Colonic mucosa (tissue), 4 donors: ENCODE data around the gene INSIG1. TPM values are rescaled to one million over a fixed set of nuclear protein-coding genes. Genes with fewer than 3 reads are reported as not detected.

ENCODE experiments used
- DNase-seq: peaks from one replicate; pipeline ENCODE4 v3.0.0-alpha.2; 2020
- H3K27ac ChIP-seq: fragments of 200-600 bp; one replicate; pipeline ENCODE4 v1.8.0; 2021
- H3K27me3 ChIP-seq: fragments of 200-600 bp; one replicate; pipeline ENCODE4 v1.8.0; 2021
- H3K36me3 ChIP-seq: fragments of 200-600 bp; one replicate; pipeline ENCODE4 v1.8.0; 2021
- H3K4me1 ChIP-seq: fragments of 200-600 bp; one replicate; pipeline ENCODE4 v1.8.0; 2021; ENCODE audit warnings: mild to moderate bottlenecking
- H3K4me3 ChIP-seq: fragments of 200-600 bp; one replicate; pipeline ENCODE4 v1.8.0; 2021
- H3K9ac ChIP-seq, 2 donors: one replicate each; pipeline ENCODE4 v1.7.0; 2013; ENCODE audit warnings: control low read depth in 2 of 2, low read depth in 2 of 2, low read length in 2 of 2
- H3K9me3 ChIP-seq: fragments of 200-600 bp; one replicate; pipeline ENCODE4 v1.8.0; 2021
- CTCF ChIP-seq: fragments of 200-600 bp; IDR thresholded peaks from one replicate; pipeline ENCODE4 v1.8.0; 2022; ENCODE audit warnings: antibody characterized with exemption, mild to moderate bottlenecking
- intact Hi-C: fragments of 100-400 bp; cut with DNase I; formaldehyde crosslinking; loops from one replicate; pipeline ENCODE4 v1.14.1; 2022
- total RNA-seq, 2 donors: library from RNA; stranded (reverse); fragmentation: NEBNext Ultra II Directional in 1 of 2; extraction: Animal tissue kit (Norgen Biotek cat#: 25700) in 1 of 2; gene quantifications; one replicate each; pipeline ENCODE4 v1.2.1, GENCODE V29; 2021
- donor health status: healthy.
- donor health status: DM: no; HTN: no; CAD: no.
- donor health status: DM: no; HTN: no; CAD: no.

The INSIG1 gene
- total RNA-seq, 2 donors from 2014 or later: 72.1 to 232 TPM

DNA sequence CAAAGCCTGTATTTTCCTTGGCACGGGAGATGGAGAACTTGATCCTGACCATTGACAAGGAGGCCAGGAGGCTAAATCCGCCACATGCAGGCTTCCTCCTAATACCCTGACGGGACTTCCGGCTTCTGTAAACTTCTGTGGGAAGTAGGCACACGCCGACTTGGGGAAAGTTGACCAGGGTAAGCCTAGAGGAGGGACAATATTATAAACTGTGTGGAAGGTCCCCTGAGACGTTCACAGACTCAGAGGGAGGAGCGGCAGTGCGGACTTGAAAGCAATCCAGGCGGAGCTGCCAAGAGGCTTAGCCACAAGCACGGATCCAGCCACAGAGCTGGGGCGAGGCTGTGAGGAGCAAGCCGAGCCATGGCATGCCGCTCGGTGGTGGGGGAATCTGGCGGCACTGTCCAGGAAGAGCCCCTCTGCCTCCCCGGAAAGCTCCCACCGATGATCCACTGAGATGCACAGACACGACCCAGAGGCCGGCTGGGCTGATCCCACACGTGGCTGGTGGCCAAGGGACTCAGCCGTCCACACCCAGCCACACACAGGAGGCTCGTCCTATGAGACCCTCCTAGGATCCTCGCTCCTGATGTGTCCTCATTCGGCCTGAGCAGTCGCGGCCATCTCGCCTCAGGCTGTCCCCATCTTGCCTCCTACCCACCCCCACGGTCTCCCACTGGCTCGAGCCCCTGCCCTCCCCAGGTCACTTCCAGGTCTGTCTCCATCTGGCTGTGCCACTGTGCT lies 40.0 kb upstream of the INSIG1 start:
- H3K9ac ChIP-seq: no peak overlapping the region
- no peak overlapping the region for H3K4me3 ChIP-seq
- no peak for DNase-seq
- no peaks in the 10 kb centered on the region for H3K36me3 ChIP-seq
- H3K27me3 ChIP-seq: no peaks in the 10 kb centered on the region
- H3K4me1 ChIP-seq: no peaks in the 10 kb centered on the region
- H3K9me3 ChIP-seq: no peaks in the 10 kb centered on the region
- intact Hi-C loops: no loop called here
- no peak for TF ChIP-seq CTCF
- no peak overlapping the region for H3K27ac ChIP-seq

GRCh38 chr7:155258226-155258560 lies 39.5 kb upstream of the INSIG1 start:
- Histone ChIP-seq H3K27me3 (no peaks in the 10 kb centered on the region), H3K9me3 (no peaks in the 10 kb centered on the region), H3K4me3 (no peak overlapping the region), H3K36me3 (no peaks in the 10 kb centered on the region), H3K9ac (no peak overlapping the region), H3K4me1 (no peaks in the 10 kb centered on the region), H3K27ac (no peak overlapping the region)
- intact Hi-C loops: no loop called here
- TF ChIP-seq CTCF: no peak
- no peak for DNase-seq

- intact Hi-C loops: no loop called here
Observed at GRCh38 chr7:155259866-155260497, 37.7 kb upstream of the INSIG1 start.

DNA sequence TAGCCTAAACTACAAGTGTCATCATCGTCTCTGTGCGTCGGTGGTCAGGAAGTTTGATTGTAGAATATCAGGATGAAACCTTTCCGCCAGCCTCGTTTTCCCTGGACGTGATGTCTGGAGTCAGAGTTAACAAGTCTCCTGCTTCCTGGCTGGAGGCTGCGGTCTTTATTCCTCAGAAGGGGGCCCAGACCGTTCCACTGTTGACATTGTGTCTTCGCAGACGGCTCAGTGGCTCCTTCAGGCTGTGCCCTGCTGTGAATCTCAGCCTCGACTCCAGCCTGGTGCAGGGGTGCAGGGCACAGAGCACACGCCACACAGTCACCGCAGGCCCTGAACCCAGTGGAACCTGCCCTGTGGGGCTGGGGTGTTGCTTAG lies 37.2 kb upstream of the INSIG1 start:
- intact Hi-C loops: no loop called here

More at GRCh38 chr7:155259866-155260497, 37.7 kb upstream of the INSIG1 start:
- no peak for TF ChIP-seq CTCF
- Histone ChIP-seq H3K27me3 (no peaks in the 10 kb centered on the region), H3K9ac (no peak overlapping the region), H3K4me1 (no peaks in the 10 kb centered on the region), H3K9me3 (no peaks in the 10 kb centered on the region), H3K27ac (no peak overlapping the region), H3K4me3 (no peak overlapping the region), H3K36me3 (no peaks in the 10 kb centered on the region)
- no peak for DNase-seq

More for the DNA sequence above, 37.2 kb upstream of the INSIG1 start:
- no peak for DNase-seq
- H3K9ac ChIP-seq: no peak overlapping the region
- H3K27me3 ChIP-seq: no peaks in the 10 kb centered on the region
- H3K9me3 ChIP-seq: no peaks in the 10 kb centered on the region
- no peaks in the 10 kb centered on the region for H3K4me1 ChIP-seq
- no peak overlapping the region for H3K4me3 ChIP-seq
- no peaks in the 10 kb centered on the region for H3K36me3 ChIP-seq
- TF ChIP-seq CTCF: no peak
- H3K27ac ChIP-seq: no peak overlapping the region
